Activated naive CD8-positive, alpha-beta T cell treated with anti-CD3 and anti-CD28 coated beads, Interleukin-2, amount 50 U/mL, for 24 hours (primary cell): ENCODE measurements around the gene VWF.

Source experiments
- ATAC-seq: fragments of 150-1000 bp; cut with Tn5 transposase; one replicate; pipeline ENCODE4 v1.10.0; 2021
- DNase-seq: peaks from one replicate; pipeline ENCODE4 v3.0.0; 2021
- H3K27ac Mint-ChIP-seq: one replicate; pipeline ENCODE4 v1.8.0; 2021; ENCODE audit warnings: mild to moderate bottlenecking, mixed read lengths
- H3K27me3 Mint-ChIP-seq: one replicate; pipeline ENCODE4 v1.8.0; 2021; ENCODE audit warnings: mixed read lengths
- H3K36me3 Mint-ChIP-seq: one replicate; pipeline ENCODE4 v1.8.0; 2021; ENCODE audit warnings: low read depth, mixed read lengths
- H3K4me1 Mint-ChIP-seq: one replicate; pipeline ENCODE4 v1.8.0; 2021; ENCODE audit warnings: mixed read lengths
- H3K4me3 Mint-ChIP-seq: one replicate; pipeline ENCODE4 v1.8.0; 2021; ENCODE audit warnings: mild to moderate bottlenecking, moderate library complexity, mixed read lengths
- H3K9me3 Mint-ChIP-seq: one replicate; pipeline ENCODE4 v1.8.0; 2021; ENCODE audit warnings: mixed read lengths

VWF gene

GRCh38 chr12:6056406-6057240, 67.8 kb downstream of the VWF start:
- H3K4me1 Mint-ChIP-seq, result peaks cover 2% of the 10 kb centered on the region
- peaks cover 6% of the 10 kb centered on the region for H3K27me3 Mint-ChIP-seq
- DNase-seq, result peak; percentile 41
- H3K27ac Mint-ChIP-seq, result no peak overlapping the region
- ATAC-seq, result peak; percentile 71
- H3K9me3 Mint-ChIP-seq, result no peaks in the 10 kb centered on the region
- H3K36me3 Mint-ChIP-seq, result no peaks in the 10 kb centered on the region
- H3K4me3 Mint-ChIP-seq, result peak overlapping the region; percentile 40

GRCh38 chr12:6053541-6053940, 70.9 kb downstream of the VWF start:
- H3K4me1 Mint-ChIP-seq, result peaks cover 2% of the 10 kb centered on the region
- H3K36me3 Mint-ChIP-seq, result no peaks in the 10 kb centered on the region
- H3K27me3 Mint-ChIP-seq, result peaks cover 6% of the 10 kb centered on the region
- no peak for DNase-seq
- H3K4me3 Mint-ChIP-seq, result no peak overlapping the region
- H3K9me3 Mint-ChIP-seq, result no peaks in the 10 kb centered on the region
- H3K27ac Mint-ChIP-seq, result no peak overlapping the region
- no peak for ATAC-seq

GRCh38 chr12:6052940-6053329, 71.5 kb downstream of the VWF start:
- H3K27me3 Mint-ChIP-seq, result peaks cover 6% of the 10 kb centered on the region

GRCh38 chr12:6052206-6052939, 72.1 kb downstream of the VWF start:
- Mint-ChIP-seq H3K36me3 (no peaks in the 10 kb centered on the region), H3K27ac (no peak overlapping the region), H3K9me3 (no peaks in the 10 kb centered on the region), H3K27me3 (peaks cover 6% of the 10 kb centered on the region), H3K4me3 (no peak overlapping the region), H3K4me1 (peaks cover 7% of the 10 kb centered on the region)
- ATAC-seq (no peak), DNase-seq (no peak)

More at GRCh38 chr12:6052940-6053329, 71.5 kb downstream of the VWF start:
- no peak for DNase-seq
- no peak overlapping the region for H3K4me3 Mint-ChIP-seq
- H3K9me3 Mint-ChIP-seq, result no peaks in the 10 kb centered on the region
- H3K4me1 Mint-ChIP-seq, result peaks cover 4% of the 10 kb centered on the region
- no peak overlapping the region for H3K27ac Mint-ChIP-seq
- no peak for ATAC-seq
- no peaks in the 10 kb centered on the region for H3K36me3 Mint-ChIP-seq

- peaks cover 5% of the 10 kb centered on the region for H3K4me1 Mint-ChIP-seq
- no peak for ATAC-seq
- no peak overlapping the region for H3K27ac Mint-ChIP-seq
- H3K36me3 Mint-ChIP-seq, result no peaks in the 10 kb centered on the region
- no peaks in the 10 kb centered on the region for H3K9me3 Mint-ChIP-seq
- H3K27me3 Mint-ChIP-seq, result peaks cover 4% of the 10 kb centered on the region
- H3K4me3 Mint-ChIP-seq, result no peak overlapping the region
- DNase-seq, result no peak
Observed at GRCh38 chr12:6049992-6050391, 74.5 kb downstream of the VWF start.

- DNase-seq (no peak), ATAC-seq (no peak)
- no peak overlapping the region for H3K27ac Mint-ChIP-seq
- H3K9me3 Mint-ChIP-seq, result no peaks in the 10 kb centered on the region
- H3K4me3 Mint-ChIP-seq, result no peak overlapping the region
- peaks cover 4% of the 10 kb centered on the region for H3K27me3 Mint-ChIP-seq
- H3K4me1 Mint-ChIP-seq, result peaks cover 5% of the 10 kb centered on the region
- no peaks in the 10 kb centered on the region for H3K36me3 Mint-ChIP-seq
Observed at GRCh38 chr12:6049587-6049986, 74.9 kb downstream of the VWF start.

- DNase-seq, result no peak
- H3K27ac Mint-ChIP-seq, result no peak overlapping the region
- no peaks in the 10 kb centered on the region for H3K9me3 Mint-ChIP-seq
- H3K4me3 Mint-ChIP-seq, result no peak overlapping the region
- H3K27me3 Mint-ChIP-seq, result peaks cover 4% of the 10 kb centered on the region
- no peaks in the 10 kb centered on the region for H3K36me3 Mint-ChIP-seq
- ATAC-seq, result peak; percentile 67
- H3K4me1 Mint-ChIP-seq, result peaks cover 5% of the 10 kb centered on the region
Observed at GRCh38 chr12:6047249-6048237, 76.9 kb downstream of the VWF start.

GRCh38 chr12:6046511-6047180, 77.8 kb downstream of the VWF start:
- Mint-ChIP-seq H3K36me3 (no peaks in the 10 kb centered on the region), H3K4me3 (no peak overlapping the region), H3K4me1 (peaks cover 5% of the 10 kb centered on the region), H3K27ac (no peak overlapping the region), H3K9me3 (no peaks in the 10 kb centered on the region), H3K27me3 (peaks cover 4% of the 10 kb centered on the region)
- DNase-seq (no peak), ATAC-seq (no peak)

- no peak for DNase-seq
- ATAC-seq, result no peak
- Mint-ChIP-seq H3K27ac (no peak overlapping the region), H3K36me3 (no peaks in the 10 kb centered on the region), H3K4me3 (no peak overlapping the region), H3K27me3 (peaks cover 6% of the 10 kb centered on the region), H3K4me1 (peaks cover 5% of the 10 kb centered on the region), H3K9me3 (no peaks in the 10 kb centered on the region)
Observed at GRCh38 chr12:6045438-6045837, 79.0 kb downstream of the VWF start.

GRCh38 chr12:6044082-6044481, 80.4 kb downstream of the VWF start:
- Mint-ChIP-seq H3K4me3 (no peak overlapping the region), H3K27ac (no peak overlapping the region), H3K27me3 (peaks cover 4% of the 10 kb centered on the region), H3K4me1 (peaks cover 5% of the 10 kb centered on the region), H3K36me3 (no peaks in the 10 kb centered on the region), H3K9me3 (no peaks in the 10 kb centered on the region)
- DNase-seq (no peak), ATAC-seq (no peak)

GRCh38 chr12:6042446-6042845, 82.0 kb downstream of the VWF start:
- no peak for DNase-seq
- H3K27ac Mint-ChIP-seq, result no peak overlapping the region
- no peaks in the 10 kb centered on the region for H3K36me3 Mint-ChIP-seq
- H3K4me1 Mint-ChIP-seq, result no peaks in the 10 kb centered on the region
- H3K27me3 Mint-ChIP-seq, result peaks cover 4% of the 10 kb centered on the region
- no peaks in the 10 kb centered on the region for H3K9me3 Mint-ChIP-seq
- no peak for ATAC-seq
- no peak overlapping the region for H3K4me3 Mint-ChIP-seq

- Mint-ChIP-seq H3K27ac (no peak overlapping the region), H3K4me3 (no peak overlapping the region), H3K27me3 (peaks cover 2% of the 10 kb centered on the region), H3K9me3 (no peaks in the 10 kb centered on the region), H3K36me3 (no peaks in the 10 kb centered on the region), H3K4me1 (no peaks in the 10 kb centered on the region)
- DNase-seq (no peak), ATAC-seq (no peak)
Observed at GRCh38 chr12:6041891-6042290, 82.6 kb downstream of the VWF start.

GRCh38 chr12:6040815-6041214, 83.7 kb downstream of the VWF start:
- H3K4me1 Mint-ChIP-seq, result no peaks in the 10 kb centered on the region
- no peaks in the 10 kb centered on the region for H3K9me3 Mint-ChIP-seq
- DNase-seq (no peak), ATAC-seq (no peak)
- H3K27ac Mint-ChIP-seq, result no peak overlapping the region
- H3K4me3 Mint-ChIP-seq, result no peak overlapping the region
- no peaks in the 10 kb centered on the region for H3K36me3 Mint-ChIP-seq
- peaks cover 2% of the 10 kb centered on the region for H3K27me3 Mint-ChIP-seq
